ENCODE data around the gene VRK1.

The VRK1 gene

GRCh38 chr14:96781371-96781770 is 15.8 kb upstream of the VRK1 start:
- no peaks in the 10 kb centered on the region for H3K79me2 ChIP-seq (ENCODE audit: insufficient read depth, low read depth)
- no peak overlapping the region for H3K9ac ChIP-seq
- no peak overlapping the region for H2AFZ ChIP-seq (ENCODE audit: low read depth)
- H3K4me3 ChIP-seq (IDR thresholded peaks at IDR 0.05; ENCODE audit: insufficient read depth, low read depth, low read length) = no peak overlapping the region
- TF ChIP-seq, protein P1, sequence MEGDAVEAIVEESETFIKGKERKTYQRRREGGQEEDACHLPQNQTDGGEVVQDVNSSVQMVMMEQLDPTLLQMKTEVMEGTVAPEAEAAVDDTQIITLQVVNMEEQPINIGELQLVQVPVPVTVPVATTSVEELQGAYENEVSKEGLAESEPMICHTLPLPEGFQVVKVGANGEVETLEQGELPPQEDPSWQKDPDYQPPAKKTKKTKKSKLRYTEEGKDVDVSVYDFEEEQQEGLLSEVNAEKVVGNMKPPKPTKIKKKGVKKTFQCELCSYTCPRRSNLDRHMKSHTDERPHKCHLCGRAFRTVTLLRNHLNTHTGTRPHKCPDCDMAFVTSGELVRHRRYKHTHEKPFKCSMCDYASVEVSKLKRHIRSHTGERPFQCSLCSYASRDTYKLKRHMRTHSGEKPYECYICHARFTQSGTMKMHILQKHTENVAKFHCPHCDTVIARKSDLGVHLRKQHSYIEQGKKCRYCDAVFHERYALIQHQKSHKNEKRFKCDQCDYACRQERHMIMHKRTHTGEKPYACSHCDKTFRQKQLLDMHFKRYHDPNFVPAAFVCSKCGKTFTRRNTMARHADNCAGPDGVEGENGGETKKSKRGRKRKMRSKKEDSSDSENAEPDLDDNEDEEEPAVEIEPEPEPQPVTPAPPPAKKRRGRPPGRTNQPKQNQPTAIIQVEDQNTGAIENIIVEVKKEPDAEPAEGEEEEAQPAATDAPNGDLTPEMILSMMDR (conservative IDR thresholded peaks at IDR 0.05; ENCODE audit: low read depth, low read length) = no peak
- no peaks in the 10 kb centered on the region for H3K4me1 ChIP-seq (ENCODE audit: low read depth, poor library complexity, severe bottlenecking)
- H3K27ac ChIP-seq = no peak overlapping the region
- H3K36me3 ChIP-seq (ENCODE audit: insufficient read depth) = no peaks in the 10 kb centered on the region
- H3K4me2 ChIP-seq = no peak overlapping the region
- H4K20me1 ChIP-seq (ENCODE audit: insufficient read depth) = no peaks in the 10 kb centered on the region
- no peaks in the 10 kb centered on the region for H3K27me3 ChIP-seq (ENCODE audit: insufficient read depth, low read depth)

DNA sequence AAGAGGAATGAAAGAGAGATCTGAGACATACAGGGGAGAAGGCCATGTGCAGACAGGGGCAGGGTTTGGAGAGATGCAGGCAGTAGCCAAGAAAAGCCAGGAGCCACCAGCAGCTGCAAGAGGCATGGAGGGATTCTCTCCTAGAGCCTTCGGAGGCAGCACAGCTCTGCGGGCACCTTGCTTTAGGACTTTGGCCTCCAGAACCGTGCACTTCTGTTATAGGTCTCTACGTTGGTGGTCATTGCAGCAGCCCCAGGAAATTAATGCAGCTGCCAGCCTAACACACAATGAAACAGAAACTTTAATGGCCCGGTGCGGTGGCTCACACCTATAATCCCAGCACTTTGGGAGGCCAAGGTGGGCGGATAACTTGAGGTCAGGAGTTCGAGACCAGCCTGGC is 14.7 kb upstream of the VRK1 start:
- H3K79me2 ChIP-seq (ENCODE audit: insufficient read depth, low read depth) = no peaks in the 10 kb centered on the region
- no peak overlapping the region for H2AFZ ChIP-seq (ENCODE audit: low read depth)
- H3K27ac ChIP-seq = no peak overlapping the region

GRCh38 chr14:96783043-96783914 is 13.9 kb upstream of the VRK1 start:
- Histone ChIP-seq H4K20me1 (ENCODE audit: insufficient read depth) (no peaks in the 10 kb centered on the region), H3K27ac (no peak overlapping the region), H3K9ac (no peak overlapping the region), H3K79me2 (ENCODE audit: insufficient read depth, low read depth) (no peaks in the 10 kb centered on the region), H2AFZ (ENCODE audit: low read depth) (no peak overlapping the region), H3K27me3 (ENCODE audit: insufficient read depth, low read depth) (no peaks in the 10 kb centered on the region), H3K36me3 (ENCODE audit: insufficient read depth) (no peaks in the 10 kb centered on the region), H3K4me1 (ENCODE audit: low read depth, poor library complexity, severe bottlenecking) (no peaks in the 10 kb centered on the region), H3K4me3 (IDR thresholded peaks at IDR 0.05; ENCODE audit: insufficient read depth, low read depth, low read length) (no peak overlapping the region), H3K4me2 (no peak overlapping the region)
- TF ChIP-seq, protein P1 (conservative IDR thresholded peaks at IDR 0.05; ENCODE audit: low read depth, low read length) = no peak

More for the DNA sequence above, 14.7 kb upstream of the VRK1 start:
- Histone ChIP-seq H4K20me1 (ENCODE audit: insufficient read depth) (no peaks in the 10 kb centered on the region), H3K4me2 (no peak overlapping the region), H3K36me3 (ENCODE audit: insufficient read depth) (no peaks in the 10 kb centered on the region), H3K9ac (no peak overlapping the region), H3K4me1 (ENCODE audit: low read depth, poor library complexity, severe bottlenecking) (no peaks in the 10 kb centered on the region), H3K27me3 (ENCODE audit: insufficient read depth, low read depth) (no peaks in the 10 kb centered on the region), H3K4me3 (IDR thresholded peaks at IDR 0.05; ENCODE audit: insufficient read depth, low read depth, low read length) (no peak overlapping the region)
- TF ChIP-seq, protein P1 (conservative IDR thresholded peaks at IDR 0.05; ENCODE audit: low read depth, low read length) = no peak

- Histone ChIP-seq H3K79me2 (ENCODE audit: insufficient read depth, low read depth) (no peaks in the 10 kb centered on the region), H3K27me3 (ENCODE audit: insufficient read depth, low read depth) (no peaks in the 10 kb centered on the region), H3K9ac (no peak overlapping the region), H3K4me1 (ENCODE audit: low read depth, poor library complexity, severe bottlenecking) (no peaks in the 10 kb centered on the region), H3K4me3 (IDR thresholded peaks at IDR 0.05; ENCODE audit: insufficient read depth, low read depth, low read length) (no peak overlapping the region), H4K20me1 (ENCODE audit: insufficient read depth) (no peaks in the 10 kb centered on the region), H3K4me2 (no peak overlapping the region), H2AFZ (ENCODE audit: low read depth) (no peak overlapping the region), H3K36me3 (ENCODE audit: insufficient read depth) (no peaks in the 10 kb centered on the region), H3K27ac (no peak overlapping the region)
- TF ChIP-seq, protein P1 (conservative IDR thresholded peaks at IDR 0.05; ENCODE audit: low read depth, low read length) = no peak
These were observed 13.3 kb upstream of the VRK1 start for GRCh38 chr14:96783915-96784224.

Measured in KMS-11 (cell line).